GM23338 (cell line): ENCODE measurements around the gene CHMP5. TPM values are rescaled to one million over a fixed set of nuclear protein-coding genes. Genes with fewer than 3 reads are reported as not detected.

Source experiments
- ATAC-seq: fragments of 200-7000 bp; cut with Tn5 transposase; 3 replicates; pipeline ENCODE4 v1.9.1; 2020
- DNase-seq: peaks from one replicate; pipeline ENCODE4 v3.0.0-alpha.2; 2015; ENCODE audit warnings: low spot score
- H2AFZ ChIP-seq: fragments of 200-600 bp; sonication (generic); 2 replicates; pipeline ENCODE4 v1.8.0; 2016; ENCODE audit warnings: antibody characterized with exemption, mild to moderate bottlenecking, moderate library complexity
- H3F3A ChIP-seq: fragments of 200-600 bp; sonication (generic); replicated peaks from 2 replicates; pipeline ENCODE4 v1.8.0; 2017; ENCODE audit warnings: antibody characterized with exemption, mixed run types, low read depth
- H3K27ac ChIP-seq: fragments of 200-600 bp; sonication (generic); 2 replicates; pipeline ENCODE4 v1.6.1; 2016; ENCODE audit warnings: low read depth
- H3K27me3 ChIP-seq: fragments of 200-600 bp; sonication (generic); 2 replicates; pipeline ENCODE4 v1.8.0; 2016; ENCODE audit warnings: mild to moderate bottlenecking, mixed run types, moderate library complexity; ENCODE audit not compliant: insufficient read depth
- H3K36me3 ChIP-seq: fragments of 200-600 bp; sonication (generic); 2 replicates; pipeline ENCODE4 v1.8.0; 2016; ENCODE audit warnings: mild to moderate bottlenecking; ENCODE audit not compliant: insufficient read depth
- H3K4me1 ChIP-seq: fragments of 200-600 bp; sonication (generic); 2 replicates; pipeline ENCODE4 v1.8.0; 2016; ENCODE audit warnings: mild to moderate bottlenecking, moderate library complexity; ENCODE audit not compliant: insufficient read depth
- H3K4me2 ChIP-seq: fragments of 200-600 bp; sonication (generic); 2 replicates; pipeline ENCODE4 v1.7.1; 2017; ENCODE audit warnings: mixed run types
- H3K4me3 ChIP-seq: fragments of 200-600 bp; sonication (generic); 2 replicates; pipeline ENCODE4 v1.6.1; 2016; ENCODE audit warnings: mixed run types
- H3K79me2 ChIP-seq: fragments of 200-600 bp; sonication (generic); replicated peaks from 2 replicates; pipeline ENCODE4 v1.8.0; 2017; ENCODE audit warnings: mild to moderate bottlenecking; ENCODE audit not compliant: insufficient read depth
- H3K9me2 ChIP-seq: fragments of 200-600 bp; sonication (generic); 2 replicates; pipeline ENCODE4 v1.8.0; 2017; ENCODE audit not compliant: insufficient read depth
- H4K20me1 ChIP-seq: fragments of 200-600 bp; sonication (generic); replicated peaks from 2 replicates; pipeline ENCODE4 v1.8.0; 2017; ENCODE audit warnings: mild to moderate bottlenecking; ENCODE audit not compliant: insufficient read depth
- H3K27ac Mint-ChIP-seq: 2 replicates; pipeline ENCODE4 v1.8.0; 2020; ENCODE audit warnings: inconsistent platforms, mild to moderate bottlenecking, moderate library complexity, mixed read lengths
- H3K27me3 Mint-ChIP-seq: 3 replicates; pipeline ENCODE4 v1.8.0; 2022; ENCODE audit warnings: low read depth, mild to moderate bottlenecking, moderate library complexity, mixed read lengths, inconsistent platforms; ENCODE audit not compliant: insufficient read depth, poor library complexity
- H3K36me3 Mint-ChIP-seq: 3 replicates; pipeline ENCODE4 v1.8.0; 2021; ENCODE audit warnings: low read depth, mild to moderate bottlenecking, inconsistent platforms, moderate library complexity, mixed read lengths
- H3K4me1 Mint-ChIP-seq: 3 replicates; pipeline ENCODE4 v1.8.0; 2020; ENCODE audit warnings: mild to moderate bottlenecking, inconsistent platforms, mixed read lengths
- H3K4me3 Mint-ChIP-seq: 3 replicates; pipeline ENCODE4 v1.8.0; 2021; ENCODE audit warnings: moderate library complexity, mild to moderate bottlenecking, inconsistent platforms, mixed read lengths
- H3K9me3 Mint-ChIP-seq: 3 replicates; pipeline ENCODE4 v1.8.0; 2020; ENCODE audit warnings: moderate library complexity, mild to moderate bottlenecking, inconsistent platforms, mixed read lengths
- CREB1 ChIP-seq: fragments of 250-450 bp; sonication (Bioruptor Pico); IDR thresholded peaks from 2 replicates; pipeline ENCODE4 v1.5.0; 2020; ENCODE audit warnings: low read depth, mild to moderate bottlenecking, moderate library complexity
- EZH2phosphoT487 ChIP-seq: fragments of 200-600 bp; sonication (generic); IDR thresholded peaks from one replicate; pipeline ENCODE4 v1.8.1; 2018; ENCODE audit warnings: antibody characterized with exemption; ENCODE audit not compliant: unreplicated experiment
- polyA plus RNA-seq: library from polyadenylated mRNA; unstranded; fragments of >200 nt; fragmentation: Nextera tagmentation; extraction: Ambion mirVana; gene quantifications from 2 replicates; pipeline ENCODE4 v1.2.1, GENCODE V29; 2016
- total RNA-seq: library from RNA; depleted of rRNA; stranded (reverse); fragments of >200 nt; shearing (Covaris generic); gene quantifications from 2 replicates; pipeline ENCODE4 v1.2.3, GENCODE V29; 2014
- TF ChIP-seq, protein P1 (sequence below): IDR thresholded peaks from one replicate; pipeline ENCODE4 v1.6.1; 2018; ENCODE audit warnings: antibody characterized with exemption; ENCODE audit not compliant: unreplicated experiment
- TF ChIP-seq, protein P2 (sequence below): fragments of 250-450 bp; sonication (Bioruptor Pico); IDR thresholded peaks from 2 replicates; pipeline ENCODE4 v1.5.0; 2020; ENCODE audit warnings: mild to moderate bottlenecking, moderate library complexity

Gene CHMP5
- total and polyA plus RNA-seq, 2 experiments from 2014 or later: 30.9 to 77.8 TPM

DNA sequence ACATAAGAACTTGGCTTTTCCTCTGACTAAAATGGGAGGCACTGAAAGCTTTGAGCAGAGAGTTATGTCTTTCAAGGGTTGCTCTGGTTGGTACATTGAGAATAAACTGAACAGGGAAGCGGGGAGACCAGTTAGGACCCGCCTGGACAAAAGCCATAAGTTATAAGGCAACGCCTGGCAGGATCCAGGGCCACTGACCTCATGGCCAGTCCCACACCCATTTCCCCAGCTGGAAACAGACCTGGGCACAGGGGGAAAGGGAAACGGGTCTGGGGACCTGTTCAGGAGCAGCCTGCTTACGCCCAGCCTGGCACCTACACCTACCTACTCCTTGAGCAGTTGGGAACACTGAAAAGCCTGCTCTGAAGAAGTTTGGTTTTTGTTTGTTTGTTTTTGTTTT is 23.6 kb upstream of the CHMP5 start (continued):
- TF ChIP-seq, protein P1, sequence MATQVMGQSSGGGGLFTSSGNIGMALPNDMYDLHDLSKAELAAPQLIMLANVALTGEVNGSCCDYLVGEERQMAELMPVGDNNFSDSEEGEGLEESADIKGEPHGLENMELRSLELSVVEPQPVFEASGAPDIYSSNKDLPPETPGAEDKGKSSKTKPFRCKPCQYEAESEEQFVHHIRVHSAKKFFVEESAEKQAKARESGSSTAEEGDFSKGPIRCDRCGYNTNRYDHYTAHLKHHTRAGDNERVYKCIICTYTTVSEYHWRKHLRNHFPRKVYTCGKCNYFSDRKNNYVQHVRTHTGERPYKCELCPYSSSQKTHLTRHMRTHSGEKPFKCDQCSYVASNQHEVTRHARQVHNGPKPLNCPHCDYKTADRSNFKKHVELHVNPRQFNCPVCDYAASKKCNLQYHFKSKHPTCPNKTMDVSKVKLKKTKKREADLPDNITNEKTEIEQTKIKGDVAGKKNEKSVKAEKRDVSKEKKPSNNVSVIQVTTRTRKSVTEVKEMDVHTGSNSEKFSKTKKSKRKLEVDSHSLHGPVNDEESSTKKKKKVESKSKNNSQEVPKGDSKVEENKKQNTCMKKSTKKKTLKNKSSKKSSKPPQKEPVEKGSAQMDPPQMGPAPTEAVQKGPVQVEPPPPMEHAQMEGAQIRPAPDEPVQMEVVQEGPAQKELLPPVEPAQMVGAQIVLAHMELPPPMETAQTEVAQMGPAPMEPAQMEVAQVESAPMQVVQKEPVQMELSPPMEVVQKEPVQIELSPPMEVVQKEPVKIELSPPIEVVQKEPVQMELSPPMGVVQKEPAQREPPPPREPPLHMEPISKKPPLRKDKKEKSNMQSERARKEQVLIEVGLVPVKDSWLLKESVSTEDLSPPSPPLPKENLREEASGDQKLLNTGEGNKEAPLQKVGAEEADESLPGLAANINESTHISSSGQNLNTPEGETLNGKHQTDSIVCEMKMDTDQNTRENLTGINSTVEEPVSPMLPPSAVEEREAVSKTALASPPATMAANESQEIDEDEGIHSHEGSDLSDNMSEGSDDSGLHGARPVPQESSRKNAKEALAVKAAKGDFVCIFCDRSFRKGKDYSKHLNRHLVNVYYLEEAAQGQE: no peak

DNA sequence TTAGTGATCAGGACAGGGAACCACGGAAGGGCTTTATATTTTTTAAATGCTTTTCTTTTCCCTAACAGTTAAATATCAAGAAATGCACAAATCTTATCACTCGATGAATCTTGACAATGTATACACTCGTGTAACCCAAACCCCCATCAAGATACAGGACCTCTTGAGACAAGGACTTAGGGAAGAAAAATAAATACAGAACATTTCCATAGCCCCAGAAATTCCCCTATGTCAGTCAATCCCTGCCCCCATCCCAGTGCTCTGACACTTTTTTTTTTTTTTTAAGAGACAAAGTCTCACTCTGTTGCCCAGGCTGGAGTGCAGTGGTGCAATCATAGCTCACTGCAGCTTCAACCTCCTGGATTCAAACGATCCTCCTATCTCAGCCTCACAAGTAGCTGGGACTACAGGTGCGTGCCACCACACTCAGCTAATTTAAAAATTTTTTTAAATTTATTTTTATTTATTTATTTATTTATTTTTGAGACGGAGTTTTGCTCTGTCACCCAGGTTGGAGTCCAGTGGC is 22.2 kb upstream of the CHMP5 start:
- Mint-ChIP-seq H3K27me3 (peaks cover 5% of the 10 kb centered on the region), H3K9me3 (no peaks in the 10 kb centered on the region; the same call in 2 of the 3 replicates), H3K4me1 (no peaks in the 10 kb centered on the region), H3K36me3 (no peaks in the 10 kb centered on the region), H3K27ac (no peak overlapping the region), H3K4me3 (no peak overlapping the region)
- no peak overlapping the region for H3K4me2 ChIP-seq
- DNase-seq (no peak), ATAC-seq (no peak)
- H3K27me3 ChIP-seq: no peaks in the 10 kb centered on the region
- no peaks in the 10 kb centered on the region for H3K9me2 ChIP-seq
- TF ChIP-seq CREB1 (CRISPR knock-in tag) (no peak), EZH2phosphoT487 (no peak)
- TF ChIP-seq, protein P1: no peak
- TF ChIP-seq, protein P2, sequence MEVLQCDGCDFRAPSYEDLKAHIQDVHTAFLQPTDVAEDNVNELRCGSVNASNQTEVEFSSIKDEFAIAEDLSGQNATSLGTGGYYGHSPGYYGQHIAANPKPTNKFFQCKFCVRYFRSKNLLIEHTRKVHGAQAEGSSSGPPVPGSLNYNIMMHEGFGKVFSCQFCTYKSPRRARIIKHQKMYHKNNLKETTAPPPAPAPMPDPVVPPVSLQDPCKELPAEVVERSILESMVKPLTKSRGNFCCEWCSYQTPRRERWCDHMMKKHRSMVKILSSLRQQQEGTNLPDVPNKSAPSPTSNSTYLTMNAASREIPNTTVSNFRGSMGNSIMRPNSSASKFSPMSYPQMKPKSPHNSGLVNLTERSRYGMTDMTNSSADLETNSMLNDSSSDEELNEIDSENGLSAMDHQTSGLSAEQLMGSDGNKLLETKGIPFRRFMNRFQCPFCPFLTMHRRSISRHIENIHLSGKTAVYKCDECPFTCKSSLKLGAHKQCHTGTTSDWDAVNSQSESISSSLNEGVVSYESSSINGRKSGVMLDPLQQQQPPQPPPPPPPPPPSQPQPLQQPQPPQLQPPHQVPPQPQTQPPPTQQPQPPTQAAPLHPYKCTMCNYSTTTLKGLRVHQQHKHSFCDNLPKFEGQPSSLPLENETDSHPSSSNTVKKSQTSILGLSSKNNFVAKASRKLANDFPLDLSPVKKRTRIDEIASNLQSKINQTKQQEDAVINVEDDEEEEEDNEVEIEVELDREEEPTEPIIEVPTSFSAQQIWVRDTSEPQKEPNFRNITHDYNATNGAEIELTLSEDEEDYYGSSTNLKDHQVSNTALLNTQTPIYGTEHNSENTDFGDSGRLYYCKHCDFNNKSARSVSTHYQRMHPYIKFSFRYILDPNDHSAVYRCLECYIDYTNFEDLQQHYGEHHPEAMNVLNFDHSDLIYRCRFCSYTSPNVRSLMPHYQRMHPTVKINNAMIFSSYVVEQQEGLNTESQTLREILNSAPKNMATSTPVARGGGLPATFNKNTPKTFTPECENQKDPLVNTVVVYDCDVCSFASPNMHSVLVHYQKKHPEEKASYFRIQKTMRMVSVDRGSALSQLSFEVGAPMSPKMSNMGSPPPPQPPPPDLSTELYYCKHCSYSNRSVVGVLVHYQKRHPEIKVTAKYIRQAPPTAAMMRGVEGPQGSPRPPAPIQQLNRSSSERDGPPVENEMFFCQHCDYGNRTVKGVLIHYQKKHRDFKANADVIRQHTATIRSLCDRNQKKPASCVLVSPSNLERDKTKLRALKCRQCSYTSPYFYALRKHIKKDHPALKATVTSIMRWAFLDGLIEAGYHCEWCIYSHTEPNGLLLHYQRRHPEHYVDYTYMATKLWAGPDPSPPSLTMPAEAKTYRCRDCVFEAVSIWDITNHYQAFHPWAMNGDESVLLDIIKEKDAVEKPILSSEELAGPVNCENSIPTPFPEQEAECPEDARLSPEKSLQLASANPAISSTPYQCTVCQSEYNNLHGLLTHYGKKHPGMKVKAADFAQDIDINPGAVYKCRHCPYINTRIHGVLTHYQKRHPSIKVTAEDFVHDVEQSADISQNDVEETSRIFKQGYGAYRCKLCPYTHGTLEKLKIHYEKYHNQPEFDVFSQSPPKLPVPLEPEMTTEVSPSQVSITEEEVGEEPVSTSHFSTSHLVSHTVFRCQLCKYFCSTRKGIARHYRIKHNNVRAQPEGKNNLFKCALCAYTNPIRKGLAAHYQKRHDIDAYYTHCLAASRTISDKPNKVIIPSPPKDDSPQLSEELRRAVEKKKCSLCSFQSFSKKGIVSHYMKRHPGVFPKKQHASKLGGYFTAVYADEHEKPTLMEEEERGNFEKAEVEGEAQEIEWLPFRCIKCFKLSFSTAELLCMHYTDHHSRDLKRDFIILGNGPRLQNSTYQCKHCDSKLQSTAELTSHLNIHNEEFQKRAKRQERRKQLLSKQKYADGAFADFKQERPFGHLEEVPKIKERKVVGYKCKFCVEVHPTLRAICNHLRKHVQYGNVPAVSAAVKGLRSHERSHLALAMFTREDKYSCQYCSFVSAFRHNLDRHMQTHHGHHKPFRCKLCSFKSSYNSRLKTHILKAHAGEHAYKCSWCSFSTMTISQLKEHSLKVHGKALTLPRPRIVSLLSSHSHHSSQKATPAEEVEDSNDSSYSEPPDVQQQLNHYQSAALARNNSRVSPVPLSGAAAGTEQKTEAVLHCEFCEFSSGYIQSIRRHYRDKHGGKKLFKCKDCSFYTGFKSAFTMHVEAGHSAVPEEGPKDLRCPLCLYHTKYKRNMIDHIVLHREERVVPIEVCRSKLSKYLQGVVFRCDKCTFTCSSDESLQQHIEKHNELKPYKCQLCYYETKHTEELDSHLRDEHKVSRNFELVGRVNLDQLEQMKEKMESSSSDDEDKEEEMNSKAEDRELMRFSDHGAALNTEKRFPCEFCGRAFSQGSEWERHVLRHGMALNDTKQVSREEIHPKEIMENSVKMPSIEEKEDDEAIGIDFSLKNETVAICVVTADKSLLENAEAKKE (CRISPR knock-in tag): no peak
- no peak overlapping the region for H3K27ac ChIP-seq
- H3K4me1 ChIP-seq: no peaks in the 10 kb centered on the region
- H3K4me3 ChIP-seq: no peak overlapping the region
- no peak overlapping the region for H2AFZ ChIP-seq
- no peaks in the 10 kb centered on the region for H3F3A ChIP-seq
- H4K20me1 ChIP-seq: no peaks in the 10 kb centered on the region
- H3K79me2 ChIP-seq: no peaks in the 10 kb centered on the region
- no peaks in the 10 kb centered on the region for H3K36me3 ChIP-seq
